Endothelial cell of umbilical vein (primary cell): ENCODE results near the gene WIPI1. TPM values are rescaled to one million over a fixed set of nuclear protein-coding genes. Genes with fewer than 3 reads are reported as not detected.

Experiments
- BruUV-seq: library from RNA; stranded (reverse); fragments of 400-500 nt; replicated peaks from 2 replicates; lab custom pipeline; 2021; lab: Mats Ljungman, UMichigan
- CTCF ChIA-PET: fragments of 300-600, 350-600 bp; sonication (Branson Sonifier 250); formaldehyde crosslinking; loops from one replicate; lab custom pipeline; 2021; ENCODE audit warnings: antibody characterized with exemption, inconsistent platforms; lab: Charles Lee
- POLR2A ChIA-PET: fragments of 300-600, 350-600 bp; sonication (Branson Sonifier 250); formaldehyde crosslinking; loops from one replicate; lab custom pipeline; 2021; ENCODE audit warnings: antibody characterized with exemption, inconsistent platforms; lab: Charles Lee
- DNase-seq: peaks from one replicate; pipeline ENCODE4 v3.0.0-alpha.2; 2011; ENCODE audit warnings: low read depth, low spot score
- FAIRE-seq: peaks from 2 replicates; lab custom pipeline; 2011; peaks lifted over from hg19 to GRCh38; lab: Jason Lieb, UNC
- H2AFZ ChIP-seq: 2 replicates; pipeline ENCODE4 v1.6.0; 2012; ENCODE audit warnings: low read depth, low read length, control low read depth, inconsistent platforms
- H3K27ac ChIP-seq: 2 replicates; pipeline ENCODE4 v1.5.1; 2011; ENCODE audit warnings: low read depth, mild to moderate bottlenecking, control low read depth, low read length, moderate library complexity; ENCODE audit not compliant: insufficient read depth
- H3K27me3 ChIP-seq, 2 experiments: 2 replicates each; pipeline versions ENCODE4 v1.6.0 to v1.6.1; 2011; ENCODE audit warnings: low read length in 2 of 2, mixed read lengths in 1 of 2; ENCODE audit not compliant: control insufficient read depth in 2 of 2, insufficient read depth in 2 of 2
- H3K36me3 ChIP-seq, 2 experiments: 2 replicates in 1 of 2; 3 replicates in 1 of 2; pipeline ENCODE4 v1.5.1; 2011; ENCODE audit warnings: low read length in 2 of 2, mild to moderate bottlenecking in 1 of 2, moderate library complexity in 1 of 2; ENCODE audit not compliant: control insufficient read depth in 2 of 2, insufficient read depth in 2 of 2; ENCODE audit errors: extremely low read depth in 1 of 2
- H3K4me1 ChIP-seq: 3 replicates; pipeline ENCODE4 v1.5.1; 2011; ENCODE audit warnings: mild to moderate bottlenecking, low read length; ENCODE audit not compliant: control insufficient read depth, insufficient read depth; ENCODE audit errors: extremely low read depth
- H3K4me2 ChIP-seq: 2 replicates; pipeline ENCODE4 v1.6.1; 2011; ENCODE audit warnings: low read length, control low read depth, mixed read lengths; ENCODE audit not compliant: insufficient read depth
- H3K4me3 ChIP-seq, 3 experiments: fragments of 200-600 bp in 1 of 3; sonication (generic), shearing (Covaris generic) in 1 of 3; replicated peaks in 1 of 3; 2 replicates each; pipeline ENCODE4 v1.5.1; 2011 to 2016; ENCODE audit warnings: control low read depth in 3 of 3, low read length in 3 of 3, mild to moderate bottlenecking in 2 of 3, inconsistent platforms in 1 of 3, low read depth in 1 of 3, moderate library complexity in 1 of 3; ENCODE audit not compliant: insufficient read depth in 1 of 3
- H3K79me2 ChIP-seq: 2 replicates; pipeline ENCODE4 v1.6.0; 2012; ENCODE audit warnings: low read length, inconsistent platforms; ENCODE audit not compliant: control insufficient read depth, insufficient read depth
- H3K9ac ChIP-seq: replicated peaks from 2 replicates; pipeline ENCODE3; 2011; ENCODE audit warnings: low read length, control low read depth; ENCODE audit not compliant: insufficient read depth; ENCODE audit errors: extremely low read depth
- H3K9me1 ChIP-seq: replicated peaks from 3 replicates; pipeline ENCODE4 v1.6.0; 2011; ENCODE audit warnings: mild to moderate bottlenecking, low read length; ENCODE audit not compliant: control insufficient read depth, insufficient read depth; ENCODE audit errors: extremely low read depth
- H3K9me3 ChIP-seq: replicated peaks from 2 replicates; pipeline ENCODE4 v1.5.1; 2012; ENCODE audit warnings: low read length, inconsistent platforms; ENCODE audit not compliant: control insufficient read depth, insufficient read depth
- H4K20me1 ChIP-seq: replicated peaks from 2 replicates; pipeline ENCODE3; 2011; ENCODE audit warnings: mild to moderate bottlenecking, low read length; ENCODE audit not compliant: control insufficient read depth, insufficient read depth; ENCODE audit errors: extremely low read depth
- CTCF ChIP-seq, 2 donors: IDR thresholded peaks; 1 replicate in 1 of 2; 2 replicates in 1 of 2; pipeline ENCODE4 v1.5.1; 2011; ENCODE audit warnings: low read length in 2 of 2, mild to moderate bottlenecking in 2 of 2, moderate library complexity in 2 of 2, control low read depth in 1 of 2, inconsistent platforms in 1 of 2, low read depth in 1 of 2; ENCODE audit not compliant: insufficient read depth in 1 of 2; ENCODE audit errors: extremely low read depth in 1 of 2
- EZH2 ChIP-seq: IDR thresholded peaks from 2 replicates; pipeline ENCODE4 v1.6.1; 2012; ENCODE audit warnings: borderline replicate concordance, low read depth, mild to moderate bottlenecking, moderate library complexity, low read length, inconsistent platforms; ENCODE audit not compliant: severe bottlenecking
- FOS ChIP-seq: IDR thresholded peaks from 2 replicates; pipeline ENCODE4 v1.6.1; 2011; ENCODE audit warnings: mild to moderate bottlenecking, low read length, moderate library complexity, borderline replicate concordance; ENCODE audit not compliant: insufficient read depth
- GATA2 ChIP-seq: IDR thresholded peaks from 2 replicates; pipeline ENCODE4 v1.7.0; 2011; ENCODE audit warnings: low read depth, mild to moderate bottlenecking, moderate library complexity, mixed read lengths, low read length; ENCODE audit not compliant: insufficient read length, insufficient read depth
- JUN ChIP-seq: IDR thresholded peaks from 2 replicates; pipeline ENCODE4 v1.6.1; 2011; ENCODE audit warnings: borderline replicate concordance, low read depth; ENCODE audit not compliant: insufficient read length, insufficient read depth
- MYC ChIP-seq: IDR thresholded peaks from one replicate; pipeline ENCODE4 v1.6.1; 2011; ENCODE audit warnings: mild to moderate bottlenecking, low read depth, low read length
- POLR2A ChIP-seq: IDR thresholded peaks from 2 replicates; pipeline ENCODE4 v1.6.1; 2012; ENCODE audit warnings: low read depth, mild to moderate bottlenecking, control low read depth, low read length
- POLR2AphosphoS5 ChIP-seq: IDR thresholded peaks from 2 replicates; pipeline ENCODE4 v1.6.1; 2012; ENCODE audit warnings: low read depth, mild to moderate bottlenecking, control low read depth, low read length, moderate library complexity; ENCODE audit not compliant: insufficient read depth
- dilution Hi-C: fragments of 300-500 bp; cut with MboI; formaldehyde crosslinking; loops from one replicate; pipeline ENCODE4 v1.15.0; 2019; ENCODE audit warnings: low sequenced_read_pairs; ENCODE audit not compliant: extremely low pct_ligation_motif_present
- intact Hi-C: fragments of 100-400 bp; cut with micrococcal nuclease; formaldehyde crosslinking; loops from one replicate; pipeline ENCODE4 v1.10.0; 2022
- polyA plus RNA-seq, 4 experiments: library from polyadenylated mRNA; depleted of rRNA in 3 of 4; stranded (reverse) in 3 of 4; unstranded in 1 of 4; fragments of >200 nt; gene quantifications; 2 replicates each; pipeline versions ENCODE4 v1.2.1 to v1.2.3, GENCODE V29; 2011 to 2012; ENCODE audit warnings: missing spikeins in 1 of 4
- total RNA-seq: library from RNA; stranded (reverse); gene quantifications from 2 replicates; pipeline ENCODE4 v1.2.3, GENCODE V29; 2021
- TF ChIP-seq, protein P1 (sequence below): IDR thresholded peaks from 2 replicates; pipeline ENCODE4 v1.6.1; 2011; ENCODE audit not compliant: insufficient read depth, insufficient read length

Gene WIPI1
- total and polyA plus RNA-seq, 2 donors (not counting 3 experiments of a cell fraction or from before 2014, with no cell fraction given) = 49.9 to 70.3 TPM

- no peaks in the 10 kb centered on the region for H4K20me1 ChIP-seq
- no TSS peak for BruUV-seq
- CTCF ChIA-PET = interaction anchor here (4.4 kb wide), 1 partner anchor 11 kb away, joined by 32 read pairs; no protein-coding TSS in a partner anchor
- no peak overlapping the region for H3K27ac ChIP-seq
- DNase-seq (no peak), FAIRE-seq (no peak)
- H3K27me3 ChIP-seq = no peaks in the 10 kb centered on the region
- H2AFZ ChIP-seq = no peak overlapping the region
- no peaks in the 10 kb centered on the region for H3K9me1 ChIP-seq
- H3K9ac ChIP-seq = no peak overlapping the region
- peaks cover 23% of the 10 kb centered on the region for H3K4me1 ChIP-seq
- intact Hi-C loops = no loop called here
- dilution Hi-C loops = no loop called here
- TF ChIP-seq JUN = no peak
- no peaks in the 10 kb centered on the region for H3K9me3 ChIP-seq
- no peak overlapping the region for H3K4me3 ChIP-seq
- no peaks in the 10 kb centered on the region for H3K36me3 ChIP-seq
- POLR2A ChIA-PET = no interaction called here
- H3K4me2 ChIP-seq = no peak overlapping the region
- H3K79me2 ChIP-seq = no peaks in the 10 kb centered on the region
Observed at GRCh38 chr17:68387435-68388218, 69.7 kb downstream of the WIPI1 start.

GRCh38 chr17:68385490-68386215 is 71.6 kb downstream of the WIPI1 start:
- no peak for DNase-seq
- no peaks in the 10 kb centered on the region for H3K27me3 ChIP-seq
- no peaks in the 10 kb centered on the region for H3K79me2 ChIP-seq
- peaks cover 29% of the 10 kb centered on the region for H3K4me1 ChIP-seq
- no peak for FAIRE-seq
- TF ChIP-seq, protein P1, sequence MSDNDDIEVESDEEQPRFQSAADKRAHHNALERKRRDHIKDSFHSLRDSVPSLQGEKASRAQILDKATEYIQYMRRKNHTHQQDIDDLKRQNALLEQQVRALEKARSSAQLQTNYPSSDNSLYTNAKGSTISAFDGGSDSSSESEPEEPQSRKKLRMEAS = no peak
- no peak for TF ChIP-seq FOS
- no peak for TF ChIP-seq POLR2A
- TF ChIP-seq EZH2 = no peak
- TF ChIP-seq MYC = no peak
- TF ChIP-seq POLR2AphosphoS5 = no peak
- TF ChIP-seq GATA2 = no peak
- TF ChIP-seq CTCF (IDR thresholded peaks at IDR 0.05; ENCODE audit: extremely low read depth in 1 of 2, insufficient read depth in 1 of 2, low read depth in 1 of 2, low read length in 2 of 2) = no peak
- TF ChIP-seq JUN = no peak
- H3K9me3 ChIP-seq = no peaks in the 10 kb centered on the region
- H2AFZ ChIP-seq = no peak overlapping the region
- no peaks in the 10 kb centered on the region for H3K9me1 ChIP-seq
- no peaks in the 10 kb centered on the region for H3K36me3 ChIP-seq
- intact Hi-C loops = no loop called here
- no peak overlapping the region for H3K9ac ChIP-seq
- H3K4me3 ChIP-seq = no peak overlapping the region
- no peak overlapping the region for H3K4me2 ChIP-seq
- H3K27ac ChIP-seq = no peak overlapping the region
- ChIA-PET CTCF (interaction anchor here (1.0 to 4.4 kb wide), 2 partner anchors 13 to 51 kb away, joined by 3 to 48 read pairs (median 32); no protein-coding TSS in a partner anchor), POLR2A (no interaction called here)
- no TSS peak for BruUV-seq
- dilution Hi-C loops = no loop called here
- H4K20me1 ChIP-seq = no peaks in the 10 kb centered on the region
